Measurements from ENCODE around the gene SMG7.

DNA sequence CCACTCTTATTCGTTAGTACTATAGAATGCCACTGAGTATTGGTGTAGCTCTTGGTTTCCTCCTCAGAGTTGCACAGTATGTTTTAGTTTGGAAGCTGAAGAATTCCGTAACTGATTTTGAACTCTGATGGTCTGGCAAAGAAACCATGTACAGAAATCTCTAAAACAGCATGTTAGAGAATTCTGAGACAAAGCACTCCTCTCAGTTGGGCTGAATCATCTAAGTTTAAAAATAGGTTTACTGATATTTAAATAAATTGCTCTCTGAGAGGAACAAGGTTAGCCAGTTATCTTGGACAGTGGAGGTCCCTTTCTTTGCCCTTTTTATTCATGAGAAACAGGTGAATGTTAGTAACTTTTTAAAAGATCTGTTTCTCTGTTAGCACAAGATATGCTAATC is 74.1 kb downstream of the SMG7 start:
- TF ChIP-seq, protein P1, sequence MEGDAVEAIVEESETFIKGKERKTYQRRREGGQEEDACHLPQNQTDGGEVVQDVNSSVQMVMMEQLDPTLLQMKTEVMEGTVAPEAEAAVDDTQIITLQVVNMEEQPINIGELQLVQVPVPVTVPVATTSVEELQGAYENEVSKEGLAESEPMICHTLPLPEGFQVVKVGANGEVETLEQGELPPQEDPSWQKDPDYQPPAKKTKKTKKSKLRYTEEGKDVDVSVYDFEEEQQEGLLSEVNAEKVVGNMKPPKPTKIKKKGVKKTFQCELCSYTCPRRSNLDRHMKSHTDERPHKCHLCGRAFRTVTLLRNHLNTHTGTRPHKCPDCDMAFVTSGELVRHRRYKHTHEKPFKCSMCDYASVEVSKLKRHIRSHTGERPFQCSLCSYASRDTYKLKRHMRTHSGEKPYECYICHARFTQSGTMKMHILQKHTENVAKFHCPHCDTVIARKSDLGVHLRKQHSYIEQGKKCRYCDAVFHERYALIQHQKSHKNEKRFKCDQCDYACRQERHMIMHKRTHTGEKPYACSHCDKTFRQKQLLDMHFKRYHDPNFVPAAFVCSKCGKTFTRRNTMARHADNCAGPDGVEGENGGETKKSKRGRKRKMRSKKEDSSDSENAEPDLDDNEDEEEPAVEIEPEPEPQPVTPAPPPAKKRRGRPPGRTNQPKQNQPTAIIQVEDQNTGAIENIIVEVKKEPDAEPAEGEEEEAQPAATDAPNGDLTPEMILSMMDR (IDR thresholded peaks at IDR 0.05) = no peak
- no peak for TF ChIP-seq POLR2A (IDR thresholded peaks at IDR 0.05)

Data from adrenal gland (tissue), 5 donors.